ENCODE measurements around the gene UBR1.

UBR1 gene

GRCh38 chr15:43106486-43106829 lies 620 bp upstream of the UBR1 start:
- DNase-seq: no peak

GRCh38 chr15:43105077-43105736 lies 631 bp downstream of the UBR1 start:
- peak; percentile 20 for DNase-seq

- no peak for DNase-seq
Observed at GRCh38 chr15:43104426-43104825, 1.4 kb downstream of the UBR1 start.

- DNase-seq: no peak
Observed at GRCh38 chr15:43103907-43104306, 1.9 kb downstream of the UBR1 start.

GRCh38 chr15:43102187-43102586 lies 3.7 kb downstream of the UBR1 start:
- no peak for DNase-seq

- no peak for DNase-seq
Observed at GRCh38 chr15:43100971-43101370, 4.9 kb downstream of the UBR1 start.

- DNase-seq: no peak
Observed at GRCh38 chr15:43099105-43099845, 6.6 kb downstream of the UBR1 start.

- no peak for DNase-seq
Observed at GRCh38 chr15:43096411-43096810, 9.4 kb downstream of the UBR1 start.

GRCh38 chr15:43095708-43096347 lies 10.0 kb downstream of the UBR1 start:
- DNase-seq: no peak

GRCh38 chr15:43095243-43095642 lies 10.6 kb downstream of the UBR1 start:
- DNase-seq: no peak

- no peak for DNase-seq
Observed at GRCh38 chr15:43094416-43095030, 11.3 kb downstream of the UBR1 start.

GRCh38 chr15:43093026-43093425 lies 12.8 kb downstream of the UBR1 start:
- no peak for DNase-seq

GRCh38 chr15:43091859-43092258 lies 14.0 kb downstream of the UBR1 start:
- no peak for DNase-seq

- no peak for DNase-seq
Observed at GRCh38 chr15:43086551-43086950, 19.3 kb downstream of the UBR1 start.

GRCh38 chr15:43085921-43086320 lies 19.9 kb downstream of the UBR1 start:
- no peak for DNase-seq

- no peak for DNase-seq
Observed at GRCh38 chr15:43082509-43082908, 23.3 kb downstream of the UBR1 start.

- DNase-seq: no peak
Observed at GRCh38 chr15:43081283-43081682, 24.6 kb downstream of the UBR1 start.

GRCh38 chr15:43071451-43071850 lies 34.4 kb downstream of the UBR1 start:
- DNase-seq: no peak

GRCh38 chr15:43070893-43071292 lies 34.9 kb downstream of the UBR1 start:
- no peak for DNase-seq

- no peak for DNase-seq
Observed at GRCh38 chr15:43070249-43070648, 35.6 kb downstream of the UBR1 start.

GRCh38 chr15:43067717-43068461 lies 37.9 kb downstream of the UBR1 start:
- no peak for DNase-seq

- no peak for DNase-seq
Observed at GRCh38 chr15:43056696-43057095, 49.1 kb downstream of the UBR1 start.

- DNase-seq: no peak
Observed at GRCh38 chr15:43052860-43053259, 53.0 kb downstream of the UBR1 start.
